NCI-H1092 (cell line): ENCODE data around the gene LMO7.

Source experiments
- DNase-seq: peaks from one replicate; lab custom pipeline; 2025; lab: John Stamatoyannopoulos, UW

The LMO7 gene

GRCh38 chr13:75843991-75844390 lies 207.9 kb downstream of the LMO7 start:
- no peak for DNase-seq

GRCh38 chr13:75847588-75847987 lies 211.5 kb downstream of the LMO7 start:
- no peak for DNase-seq

- DNase-seq: no peak
Observed at GRCh38 chr13:75850916-75851315, 214.8 kb downstream of the LMO7 start.

- no peak for DNase-seq
Observed at GRCh38 chr13:75855216-75855615, 219.1 kb downstream of the LMO7 start.

- DNase-seq: no peak
Observed at GRCh38 chr13:75855847-75856246, 219.7 kb downstream of the LMO7 start.

GRCh38 chr13:75857291-75857690 lies 221.2 kb downstream of the LMO7 start:
- DNase-seq: no peak

GRCh38 chr13:75860935-75861334 lies 224.8 kb downstream of the LMO7 start:
- no peak for DNase-seq

- DNase-seq: no peak
Observed at GRCh38 chr13:75861786-75862185, 225.7 kb downstream of the LMO7 start.

- no peak for DNase-seq
Observed at GRCh38 chr13:75864718-75865117, 228.6 kb downstream of the LMO7 start.

- no peak for DNase-seq
Observed at GRCh38 chr13:75867379-75868117, 231.4 kb downstream of the LMO7 start.

GRCh38 chr13:75869981-75870380 lies 233.9 kb downstream of the LMO7 start:
- DNase-seq: no peak

GRCh38 chr13:75870397-75870903 lies 234.3 kb downstream of the LMO7 start:
- DNase-seq: peak; percentile 8

- no peak for DNase-seq
Observed at GRCh38 chr13:75871059-75871458, 234.9 kb downstream of the LMO7 start.

GRCh38 chr13:75872980-75873379 lies 236.8 kb downstream of the LMO7 start:
- no peak for DNase-seq

GRCh38 chr13:75873494-75873893 lies 237.4 kb downstream of the LMO7 start:
- DNase-seq: no peak

- no peak for DNase-seq
Observed at GRCh38 chr13:75875450-75875849, 239.3 kb downstream of the LMO7 start.

- peak; percentile 49 for DNase-seq
Observed at GRCh38 chr13:75876142-75877050, 240.3 kb downstream of the LMO7 start.

GRCh38 chr13:75877071-75877470 lies 240.9 kb downstream of the LMO7 start:
- DNase-seq: no peak

GRCh38 chr13:75879656-75880055 lies 243.5 kb downstream of the LMO7 start:
- no peak for DNase-seq

- no peak for DNase-seq
Observed at GRCh38 chr13:75881109-75881775, 245.1 kb downstream of the LMO7 start.

- DNase-seq: no peak
Observed at GRCh38 chr13:75882261-75882660, 246.1 kb downstream of the LMO7 start.

GRCh38 chr13:75889427-75889826 lies 253.3 kb downstream of the LMO7 start:
- no peak for DNase-seq
